GM19452 (cell line): ENCODE data around the gene EPAS1.

Source experiments
- ATAC-seq: cut with Tn5 transposase; IDR thresholded peaks from one replicate; pipeline ENCODE4 v1.9.1; 2021; ENCODE audit not compliant: unreplicated experiment

Gene EPAS1

DNA sequence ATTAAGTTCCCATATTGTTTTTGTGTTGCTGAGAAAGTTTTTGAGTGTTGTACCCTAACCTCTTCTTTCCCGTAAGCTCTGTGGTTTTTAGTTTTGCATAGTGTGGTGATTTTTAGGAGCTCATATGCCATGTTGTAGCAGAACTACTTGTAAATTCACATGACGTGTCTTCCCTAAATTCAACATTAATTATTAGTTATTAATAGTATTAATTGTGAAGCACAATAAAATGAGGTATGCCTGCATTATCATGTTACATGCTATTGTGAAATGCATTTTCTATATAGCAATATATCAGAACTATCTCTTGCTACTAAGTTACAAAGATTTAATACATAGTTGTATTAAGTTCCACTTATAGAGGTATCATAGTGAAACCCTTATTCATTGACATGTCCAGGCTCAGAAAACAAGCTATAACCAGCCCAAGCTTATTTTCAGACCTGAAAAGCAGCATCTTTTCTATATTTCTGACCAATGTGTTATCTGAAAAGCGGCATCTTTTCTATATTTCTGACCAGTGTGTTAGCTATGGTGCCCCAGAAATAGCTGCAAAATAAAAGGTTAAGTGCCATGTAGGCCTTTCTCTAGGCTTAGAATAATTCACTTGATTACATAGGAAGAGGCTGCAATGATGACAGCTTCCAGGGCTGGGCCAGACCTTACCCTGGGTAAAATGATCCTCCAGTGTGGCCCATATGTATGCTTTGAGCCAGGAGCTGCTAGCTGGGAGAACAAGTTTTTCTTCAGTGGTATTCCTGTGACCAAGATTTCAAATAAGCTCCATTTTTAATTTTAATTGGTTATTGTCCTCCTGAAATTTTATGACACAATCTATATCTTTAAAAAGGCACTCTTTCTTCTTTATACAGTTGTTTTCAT, 21.6 kb downstream of the EPAS1 start:
- ATAC-seq: no peak

DNA sequence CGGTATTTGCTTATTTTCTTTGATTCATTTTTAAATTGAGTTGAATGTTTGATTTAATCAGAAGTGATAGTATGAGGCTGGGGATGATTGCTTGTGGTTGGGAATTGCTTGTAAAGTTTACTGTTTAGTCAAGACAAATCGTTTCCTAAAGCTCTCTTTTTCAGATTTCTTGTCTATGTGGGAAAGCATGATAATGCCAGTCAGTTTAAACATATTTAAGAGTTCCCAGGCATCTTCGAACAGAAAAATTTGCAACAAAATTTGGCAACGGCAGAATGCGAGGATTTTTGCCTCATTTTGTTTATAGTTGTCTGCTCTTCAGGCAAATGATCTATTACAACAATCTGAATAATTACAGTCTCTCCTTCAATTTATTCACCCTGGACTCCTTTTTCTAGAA, 22.5 kb downstream of the EPAS1 start:
- ATAC-seq: no peak

DNA sequence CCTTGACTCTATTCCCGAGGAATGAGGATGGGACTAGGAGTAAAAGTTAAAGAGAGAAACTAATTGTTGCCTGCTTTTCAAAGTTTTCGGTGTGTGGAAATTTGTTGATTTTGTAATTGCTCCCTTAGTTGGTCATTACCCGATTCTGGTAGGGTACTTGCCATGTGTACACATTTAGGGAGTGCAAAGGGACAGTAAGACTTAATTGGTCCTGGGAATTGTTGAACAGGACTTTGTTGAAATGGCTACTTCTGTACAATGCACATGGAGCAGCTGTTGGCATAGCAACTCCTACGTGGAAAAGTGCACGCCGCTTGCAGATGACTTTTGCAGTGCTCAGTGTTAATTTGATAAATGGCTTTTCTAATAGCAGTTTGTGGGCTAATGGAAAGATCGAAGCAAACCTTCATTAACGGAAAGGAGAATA, 22.9 kb downstream of the EPAS1 start:
- ATAC-seq: no peak

DNA sequence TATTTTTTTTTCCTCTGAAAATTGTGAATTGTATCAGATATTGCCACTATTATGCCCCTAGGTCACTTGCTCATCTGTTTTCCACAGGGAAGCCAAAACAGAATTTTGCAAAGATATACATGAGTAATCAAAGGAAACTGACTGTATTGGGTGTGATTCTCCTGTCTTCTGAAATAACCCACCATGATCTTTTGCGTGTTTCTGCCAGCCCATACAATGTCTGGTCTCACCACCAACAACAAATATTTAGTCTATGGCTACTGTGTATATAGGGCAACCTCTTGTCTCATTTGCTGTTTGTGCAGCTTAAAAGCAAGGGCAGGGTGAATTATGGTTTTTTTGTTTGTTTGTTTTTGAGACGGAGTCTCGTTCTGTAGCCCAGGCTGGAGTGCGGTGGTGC, 26.5 kb downstream of the EPAS1 start:
- no peak for ATAC-seq

DNA sequence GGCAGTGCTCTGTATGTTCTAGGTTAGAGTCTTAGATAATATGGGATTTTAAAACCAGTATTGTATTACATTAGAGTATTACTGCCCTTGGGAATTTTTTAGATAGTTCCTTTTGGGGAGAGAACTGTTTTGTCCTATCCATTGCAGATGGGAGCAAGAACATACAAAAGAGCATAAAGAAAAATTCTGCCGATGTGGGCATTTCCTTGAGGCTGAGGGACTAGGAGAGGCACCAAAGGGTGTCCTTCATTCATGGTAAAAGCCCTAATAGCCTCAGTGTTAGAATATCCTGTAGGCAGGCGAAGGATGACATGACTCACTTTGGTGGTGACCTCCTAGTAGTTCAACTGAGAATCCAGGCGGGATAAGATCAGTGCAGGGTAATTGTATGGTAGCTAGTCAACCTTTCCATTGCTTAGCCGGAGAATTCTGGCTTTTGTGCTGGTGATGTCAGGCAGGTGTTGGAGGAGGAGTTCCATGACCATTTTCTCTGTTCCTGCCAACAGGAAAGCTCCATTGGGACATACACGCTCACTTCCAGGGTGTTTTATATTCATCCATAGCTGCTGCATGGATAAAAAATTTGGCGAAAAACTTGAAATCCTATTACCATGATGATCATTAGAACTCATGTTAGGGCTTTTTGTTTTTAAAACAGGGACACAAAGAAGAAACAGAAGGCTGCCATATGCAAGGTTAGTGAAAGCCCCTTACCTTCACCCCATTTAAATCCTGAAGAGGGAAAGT, 28.1 kb downstream of the EPAS1 start:
- ATAC-seq: no peak

DNA sequence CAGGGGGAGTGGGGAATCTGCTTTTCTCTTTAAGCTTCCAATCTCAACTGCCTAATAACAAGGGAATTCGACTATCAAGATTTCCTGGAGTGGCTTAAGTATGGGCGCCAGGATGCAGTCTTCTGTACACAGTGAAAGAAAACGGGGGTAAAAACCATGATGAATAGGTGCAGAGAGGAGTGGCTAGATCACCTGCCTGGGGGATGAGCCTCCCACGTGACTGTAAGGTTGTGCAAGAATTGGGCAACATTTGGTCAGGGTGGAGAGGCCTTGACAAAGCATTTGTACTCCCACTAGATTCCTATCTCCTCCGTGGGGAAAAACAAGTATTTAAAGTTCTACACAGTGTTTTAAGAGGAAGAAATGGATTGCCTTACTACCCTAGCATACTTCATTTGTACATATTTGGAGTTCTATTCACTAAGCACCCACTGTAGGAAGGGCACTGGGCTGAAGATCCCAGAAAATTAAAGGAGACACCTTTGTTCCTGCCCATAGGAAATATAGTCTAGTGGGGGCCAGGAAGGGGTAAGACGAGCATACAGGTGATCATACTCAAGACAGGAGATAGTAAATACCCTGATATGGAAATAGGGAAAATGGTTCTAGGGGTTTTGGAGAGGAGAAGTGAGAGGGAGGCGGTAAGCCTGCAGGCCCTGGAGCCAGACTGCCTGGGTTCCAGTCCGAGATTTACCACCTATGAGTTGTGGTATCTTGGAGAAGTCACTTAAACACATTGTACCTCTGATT, 29.2 kb downstream of the EPAS1 start:
- no peak for ATAC-seq

DNA sequence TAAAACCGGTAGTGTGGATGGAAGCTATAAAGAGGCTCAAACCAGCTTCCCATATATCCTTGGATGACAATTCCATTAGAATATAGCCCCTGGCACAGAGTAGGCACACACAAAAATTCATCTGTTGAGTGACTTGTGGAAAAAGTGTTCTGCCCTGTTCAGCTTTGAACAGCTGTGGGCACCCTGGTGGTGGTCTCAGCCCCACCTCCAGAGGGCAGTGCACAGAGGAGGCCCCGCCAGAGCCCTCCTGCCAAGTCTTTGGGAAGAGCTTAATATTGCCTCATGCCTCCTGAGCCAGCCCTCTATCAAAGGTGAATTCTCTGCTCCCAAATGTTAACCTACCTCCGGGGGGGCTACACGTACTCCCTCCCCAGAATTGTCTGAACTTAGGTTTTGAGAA, 30.4 kb downstream of the EPAS1 start:
- no peak for ATAC-seq

DNA sequence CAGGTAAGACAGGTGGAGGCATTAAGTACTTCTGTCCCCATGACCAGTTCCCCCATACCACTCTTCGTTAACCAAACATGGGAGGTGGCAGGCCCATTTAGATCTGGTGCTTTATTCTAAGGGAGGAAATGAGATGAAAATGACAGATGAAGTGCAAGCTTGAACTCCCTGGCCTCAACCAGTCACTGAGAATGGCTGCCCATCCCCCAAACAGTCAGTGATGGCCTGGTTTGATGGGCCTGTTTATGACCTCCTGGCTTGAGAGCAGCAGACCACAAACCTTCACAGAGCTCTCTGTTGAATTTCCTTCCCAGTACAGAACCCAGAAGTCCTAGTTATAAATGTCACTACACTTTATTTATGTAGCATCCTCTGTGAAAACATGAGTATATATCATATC, 31.1 kb downstream of the EPAS1 start:
- no peak for ATAC-seq

DNA sequence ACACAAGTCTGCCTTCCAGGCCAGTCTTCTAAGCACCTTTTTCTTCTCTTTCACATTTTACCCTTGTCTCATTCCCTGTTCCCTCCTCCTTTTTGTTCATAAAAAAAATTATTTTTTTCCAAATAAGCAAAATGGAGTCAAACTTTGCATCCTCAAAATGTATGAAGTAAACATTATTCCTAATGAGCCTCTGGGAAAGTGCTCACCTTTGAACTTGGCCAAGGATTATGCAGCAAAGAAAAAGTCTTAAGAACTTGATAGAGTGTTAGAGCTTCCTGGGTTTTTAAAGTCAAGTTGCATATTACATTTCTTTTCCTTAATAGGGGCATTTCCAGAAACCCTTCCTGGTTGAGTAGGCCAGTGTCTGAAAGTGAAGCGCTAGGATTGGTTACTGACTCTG, 31.6 kb downstream of the EPAS1 start:
- ATAC-seq: no peak

DNA sequence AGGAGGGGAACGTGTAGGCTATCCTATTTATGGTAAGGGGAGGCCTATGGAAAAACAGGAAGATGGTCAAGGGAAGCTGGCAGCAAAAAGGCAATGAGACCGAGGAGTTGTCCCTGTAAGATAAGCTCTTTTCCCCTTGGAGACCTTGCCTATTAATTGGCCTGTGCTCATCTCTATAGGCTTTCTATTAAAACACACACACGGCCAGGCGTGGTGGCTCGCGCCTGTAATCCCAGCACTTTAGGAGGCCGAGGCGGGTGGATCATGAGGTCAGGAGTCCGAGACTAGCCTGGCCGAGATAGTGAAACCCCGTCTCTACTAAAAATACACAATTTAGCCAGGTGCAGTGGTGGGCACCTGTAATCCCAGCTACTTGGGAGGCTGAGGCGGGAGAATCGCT, 32.1 kb downstream of the EPAS1 start:
- no peak for ATAC-seq

DNA sequence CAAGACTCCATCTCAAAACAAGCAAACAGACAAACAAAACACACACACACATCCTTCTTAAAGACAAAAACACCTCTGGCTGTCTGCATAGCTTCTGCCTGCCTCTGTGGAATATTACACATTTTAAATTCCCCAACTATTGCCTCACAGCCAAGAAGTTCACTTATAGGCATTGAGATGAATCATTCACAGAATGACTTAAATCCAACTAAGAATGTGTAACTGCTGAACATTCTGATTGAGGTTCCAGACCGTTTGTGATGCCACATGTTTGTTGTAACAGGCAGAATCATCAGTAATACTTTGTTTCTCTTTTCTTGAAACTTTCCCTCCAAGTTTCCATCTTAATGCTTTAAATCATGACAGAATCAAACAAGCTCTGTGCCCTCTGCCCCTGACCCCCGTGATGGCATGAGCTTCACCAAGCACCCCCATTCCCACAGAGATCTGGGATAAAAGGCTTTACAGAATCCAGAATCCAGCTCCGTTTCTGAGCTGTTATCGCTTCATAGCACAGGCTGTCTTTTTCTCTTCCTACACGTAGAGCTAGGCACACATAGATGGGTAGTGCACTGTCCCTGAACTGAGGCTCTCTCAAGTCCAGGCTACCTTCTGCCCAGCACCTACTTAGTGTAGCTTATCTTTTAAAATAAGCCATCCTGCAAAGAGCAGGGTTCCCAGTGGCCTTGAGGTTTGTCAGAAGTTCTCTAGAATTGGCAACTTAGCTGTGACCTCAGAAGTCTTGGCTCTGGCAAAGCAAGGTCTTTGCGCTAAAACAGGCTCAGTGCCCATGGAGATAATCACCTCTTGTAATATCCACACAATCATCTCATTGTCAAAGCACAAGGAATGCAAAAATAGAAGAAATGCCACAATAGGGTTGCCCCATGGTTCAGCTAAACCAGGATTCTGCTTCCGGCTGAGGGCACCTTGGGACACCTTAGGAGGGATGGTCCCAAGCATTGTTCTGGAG, 32.9 kb downstream of the EPAS1 start:
- ATAC-seq: no peak

DNA sequence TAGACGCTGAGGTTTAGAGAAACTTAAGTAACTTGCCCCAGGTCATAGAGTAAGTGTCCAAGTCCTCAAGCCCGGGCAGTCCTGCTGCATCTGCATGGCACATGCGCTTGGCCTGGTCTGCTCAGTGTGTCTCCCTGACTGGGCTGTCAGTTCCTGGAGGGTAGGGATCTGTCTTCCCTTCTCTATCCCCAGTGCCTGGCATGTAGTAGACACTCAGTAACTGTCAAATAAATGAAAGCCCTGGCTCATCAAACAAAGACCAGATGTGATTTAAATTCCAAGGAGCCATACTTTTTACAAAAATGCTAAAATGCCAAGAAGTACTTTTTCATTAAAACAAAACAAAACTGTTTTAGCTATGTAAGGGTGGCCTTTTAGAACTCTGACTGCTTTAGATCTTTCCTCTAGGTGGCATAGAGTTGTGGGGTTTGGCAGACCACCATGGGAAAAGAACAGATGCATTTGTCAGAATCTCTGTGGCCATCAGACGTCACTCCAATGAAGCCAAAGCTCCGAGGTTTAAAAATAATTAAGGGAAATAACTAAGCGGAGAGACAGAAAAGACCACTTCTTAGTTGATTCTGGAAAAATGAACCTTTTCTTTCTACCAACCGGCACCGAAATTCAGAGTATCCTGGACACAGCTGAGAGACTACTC, 34.0 kb downstream of the EPAS1 start:
- no peak for ATAC-seq

DNA sequence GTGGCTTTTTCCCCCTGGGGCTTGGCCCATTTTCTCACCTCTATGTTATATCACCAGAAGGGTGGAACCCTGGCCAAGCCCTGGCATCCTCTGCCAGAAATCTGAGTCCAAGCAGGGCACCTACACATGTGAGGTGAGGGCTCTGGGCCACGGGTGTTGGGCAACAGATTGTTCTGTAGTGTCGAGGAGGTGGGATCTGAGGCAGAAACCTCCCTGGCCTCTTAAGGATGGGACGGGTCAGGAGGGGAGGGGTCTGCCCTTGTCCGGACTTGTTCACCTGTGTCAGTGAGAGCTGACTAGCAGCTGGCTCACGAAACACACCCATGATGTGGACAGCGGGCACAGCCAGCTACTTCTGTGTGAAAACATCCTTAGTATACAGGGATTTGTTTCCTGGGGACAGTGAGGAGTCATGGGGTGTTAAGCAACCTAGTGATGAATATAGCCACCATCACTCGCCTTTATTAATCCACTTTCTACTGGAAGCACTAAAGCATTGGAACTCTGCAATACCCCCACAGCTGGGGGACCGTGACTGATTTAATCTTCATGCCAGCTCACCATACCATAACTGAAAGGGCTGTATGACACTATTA, 35.6 kb downstream of the EPAS1 start:
- ATAC-seq: no peak

DNA sequence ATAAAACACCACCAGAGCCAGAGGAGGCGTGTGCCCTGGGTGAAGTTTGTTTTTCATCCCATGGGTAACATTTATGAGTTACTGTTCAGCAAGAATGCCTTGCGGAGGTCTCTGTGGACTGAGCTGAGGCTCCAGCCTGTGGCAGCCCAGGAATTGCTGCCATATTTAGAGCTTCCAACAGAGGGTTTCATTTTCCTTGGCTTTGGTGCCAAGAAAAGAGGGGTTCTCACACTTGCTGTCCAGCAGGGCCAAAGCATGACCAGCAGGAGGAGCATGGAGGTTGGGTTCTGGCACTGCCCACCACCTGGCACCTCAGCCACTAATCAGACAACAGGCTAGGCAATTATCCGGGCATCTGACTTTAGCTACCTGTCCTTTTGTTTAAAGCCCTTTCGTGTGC, 36.7 kb downstream of the EPAS1 start:
- no peak for ATAC-seq

DNA sequence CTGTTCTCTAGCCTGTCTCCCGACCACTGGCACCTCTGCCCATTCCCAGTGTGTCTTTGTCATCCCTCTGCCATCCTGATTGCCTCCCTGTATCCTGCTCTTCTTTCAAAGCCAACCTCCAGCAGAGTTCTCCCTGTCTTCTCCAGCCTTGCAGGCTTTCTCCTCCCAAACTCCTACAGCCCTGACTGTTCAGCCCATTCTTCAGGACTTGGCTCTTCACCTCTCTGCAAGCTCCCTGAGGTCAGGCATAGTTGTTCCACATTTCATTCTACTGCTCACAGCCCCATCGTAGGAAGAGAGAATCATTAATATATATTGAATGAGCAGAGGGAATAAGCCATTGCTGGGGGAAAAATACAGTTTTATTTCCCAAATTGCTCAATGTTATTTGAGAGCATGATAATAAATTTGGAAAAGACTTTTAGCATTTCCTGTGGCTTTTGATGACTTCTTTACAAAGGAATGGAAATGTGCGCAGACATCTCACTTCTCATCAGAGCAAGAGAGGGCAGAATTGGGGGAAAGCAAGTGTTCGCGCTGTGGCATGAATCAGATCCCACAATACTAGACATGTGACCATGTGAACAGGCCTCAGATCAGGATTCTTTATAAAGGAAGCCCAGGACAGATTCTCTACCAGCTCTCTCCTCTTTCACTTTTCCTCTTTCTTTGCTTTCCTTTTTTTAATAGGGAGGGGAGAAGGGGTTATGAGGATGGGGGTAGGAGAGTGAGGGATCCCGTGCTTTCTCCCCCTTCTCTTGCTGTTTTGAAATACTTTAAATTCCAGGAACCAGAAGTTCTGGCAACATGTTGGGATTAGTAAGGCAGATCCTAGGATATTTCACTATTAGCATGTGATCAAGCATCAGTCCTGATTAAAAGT, 37.4 kb downstream of the EPAS1 start:
- no peak for ATAC-seq

DNA sequence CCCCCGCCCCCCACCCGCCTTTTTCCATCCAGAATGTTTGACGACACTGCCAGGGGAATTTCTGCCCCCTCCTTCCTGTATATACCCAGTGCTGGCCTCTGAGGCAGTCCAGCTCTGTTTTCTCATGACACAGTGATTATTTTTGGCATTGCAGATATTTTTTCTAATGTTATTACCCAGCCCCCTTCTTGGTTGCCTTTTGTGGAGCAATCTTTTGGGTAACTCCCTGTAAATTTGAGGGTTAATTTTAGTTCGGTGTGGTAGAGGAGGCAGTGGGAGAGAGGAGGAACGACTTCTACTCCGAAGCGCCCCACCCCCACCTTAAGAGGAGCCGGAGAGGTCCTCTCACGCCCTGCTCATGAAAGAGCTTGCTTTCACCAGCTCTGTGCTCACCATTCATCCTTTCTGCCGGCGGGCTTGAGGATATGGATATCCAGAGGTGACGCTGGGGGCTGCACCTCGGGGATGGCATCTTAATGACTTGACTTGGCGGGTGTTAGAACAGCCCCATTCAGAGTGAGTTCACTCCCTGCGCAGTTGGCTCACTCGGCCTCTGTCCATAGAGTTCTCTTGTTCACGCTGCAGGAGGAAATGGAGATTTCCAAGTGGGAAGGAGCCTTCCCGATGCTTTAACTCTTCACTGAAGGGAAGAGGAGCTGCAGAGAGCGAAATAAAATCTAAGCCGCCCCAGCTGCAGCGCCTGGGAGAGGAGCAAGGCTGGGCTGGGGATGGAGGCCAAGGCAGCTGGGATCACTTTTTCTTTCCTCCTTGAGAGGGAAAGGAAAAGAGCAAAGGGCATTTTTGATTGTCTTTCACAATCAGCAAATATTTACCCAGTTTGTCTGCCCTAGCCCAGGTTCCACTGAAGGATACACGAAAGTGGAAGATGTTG, 38.4 kb downstream of the EPAS1 start:
- no peak for ATAC-seq

DNA sequence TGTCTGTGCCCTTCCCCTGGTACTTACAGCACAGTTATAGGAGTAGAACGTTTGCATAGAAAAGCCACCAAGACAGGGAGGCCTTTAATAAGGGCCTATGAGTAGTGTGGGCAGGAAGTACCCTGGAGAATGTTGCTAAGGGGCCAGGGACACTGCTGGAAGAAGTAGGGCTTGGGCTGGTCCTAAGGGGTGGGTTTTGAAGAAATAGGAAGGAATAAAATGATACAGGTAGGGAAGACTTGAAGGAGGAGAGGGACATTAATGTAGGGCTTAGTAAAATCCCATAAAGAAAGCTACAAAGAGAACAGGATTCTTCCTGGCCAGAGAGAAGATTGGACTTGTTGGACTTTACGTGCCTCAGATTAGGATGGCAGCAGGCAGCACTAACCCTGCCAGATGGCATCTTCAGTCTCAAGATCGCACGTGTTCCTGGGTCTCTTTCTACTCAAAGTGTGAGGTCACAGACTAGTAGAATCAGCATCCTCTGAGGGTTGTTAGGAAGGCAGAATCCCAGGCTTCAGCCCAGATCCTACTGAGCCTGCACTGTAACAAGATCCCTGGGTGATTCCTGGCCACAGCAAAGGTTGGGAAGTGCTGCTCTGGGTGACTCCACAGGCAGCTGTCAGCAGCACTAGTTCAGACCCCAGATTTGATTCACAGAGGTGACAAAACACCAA, 39.2 kb downstream of the EPAS1 start:
- no peak for ATAC-seq
